ENCODE results near the gene VPS51.

The VPS51 gene

GRCh38 chr11:65125197-65126056 is 29.4 kb downstream of the VPS51 start:
- no peaks in the 10 kb centered on the region for H3K27me3 ChIP-seq (replicated peaks; ENCODE audit: control insufficient read depth, insufficient read depth, low read length)
- H3K4me1 ChIP-seq (ENCODE audit: control insufficient read depth, insufficient read depth, low read length), result peaks cover 14% of the 10 kb centered on the region
- H3K4me3 ChIP-seq (ENCODE audit: low read length), result no peak overlapping the region
- no peak for DNase-seq (ENCODE audit: low read depth)
- H3K36me3 ChIP-seq (ENCODE audit: control insufficient read depth, insufficient read depth, low read length, severe bottlenecking), result peaks cover 67% of the 10 kb centered on the region
- H3K9me3 ChIP-seq (ENCODE audit: control insufficient read depth, low read length), result no peaks in the 10 kb centered on the region
- no peak overlapping the region for H3K9ac ChIP-seq (ENCODE audit: low read length)

- no peak overlapping the region for H3K4me3 ChIP-seq (ENCODE audit: low read length)
- DNase-seq (ENCODE audit: low read depth), result no peak
- H3K9ac ChIP-seq (ENCODE audit: low read length), result no peak overlapping the region
- H3K4me1 ChIP-seq (ENCODE audit: control insufficient read depth, insufficient read depth, low read length), result peaks cover 5% of the 10 kb centered on the region
- H3K36me3 ChIP-seq (ENCODE audit: control insufficient read depth, insufficient read depth, low read length, severe bottlenecking), result peaks cover 71% of the 10 kb centered on the region
- H3K27me3 ChIP-seq (replicated peaks; ENCODE audit: control insufficient read depth, insufficient read depth, low read length), result no peaks in the 10 kb centered on the region
- no peaks in the 10 kb centered on the region for H3K9me3 ChIP-seq (ENCODE audit: control insufficient read depth, low read length)
Measured at GRCh38 chr11:65126624-65127274, 30.7 kb downstream of the VPS51 start.

- no peaks in the 10 kb centered on the region for H3K9me3 ChIP-seq (ENCODE audit: control insufficient read depth, low read length)
- peaks cover 9% of the 10 kb centered on the region for H3K4me1 ChIP-seq (ENCODE audit: control insufficient read depth, insufficient read depth, low read length)
- H3K36me3 ChIP-seq (ENCODE audit: control insufficient read depth, insufficient read depth, low read length, severe bottlenecking), result peaks cover 80% of the 10 kb centered on the region
- no peak overlapping the region for H3K4me3 ChIP-seq (ENCODE audit: low read length)
- no peak overlapping the region for H3K9ac ChIP-seq (ENCODE audit: low read length)
- no peaks in the 10 kb centered on the region for H3K27me3 ChIP-seq (replicated peaks; ENCODE audit: control insufficient read depth, insufficient read depth, low read length)
- no peak for DNase-seq (ENCODE audit: low read depth)
Measured at GRCh38 chr11:65127473-65128181, 31.6 kb downstream of the VPS51 start.

- no peaks in the 10 kb centered on the region for H3K27me3 ChIP-seq (replicated peaks; ENCODE audit: control insufficient read depth, insufficient read depth, low read length)
- DNase-seq (ENCODE audit: low read depth), result no peak
- no peak overlapping the region for H3K9ac ChIP-seq (ENCODE audit: low read length)
- peaks cover 84% of the 10 kb centered on the region for H3K36me3 ChIP-seq (ENCODE audit: control insufficient read depth, insufficient read depth, low read length, severe bottlenecking)
- no peak overlapping the region for H3K4me3 ChIP-seq (ENCODE audit: low read length)
- peaks cover 11% of the 10 kb centered on the region for H3K4me1 ChIP-seq (ENCODE audit: control insufficient read depth, insufficient read depth, low read length)
- no peaks in the 10 kb centered on the region for H3K9me3 ChIP-seq (ENCODE audit: control insufficient read depth, low read length)
Measured at GRCh38 chr11:65128182-65129145, 32.5 kb downstream of the VPS51 start.

- Histone ChIP-seq H3K27me3 (replicated peaks; ENCODE audit: control insufficient read depth, insufficient read depth, low read length) (no peaks in the 10 kb centered on the region), H3K36me3 (ENCODE audit: control insufficient read depth, insufficient read depth, low read length, severe bottlenecking) (peaks cover 80% of the 10 kb centered on the region), H3K9ac (ENCODE audit: low read length) (no peak overlapping the region), H3K4me1 (ENCODE audit: control insufficient read depth, insufficient read depth, low read length) (peaks cover 11% of the 10 kb centered on the region), H3K4me3 (ENCODE audit: low read length) (no peak overlapping the region), H3K9me3 (ENCODE audit: control insufficient read depth, low read length) (no peaks in the 10 kb centered on the region)
- no peak for DNase-seq (ENCODE audit: low read depth)
Measured at GRCh38 chr11:65129649-65130441, 33.8 kb downstream of the VPS51 start.

- Histone ChIP-seq H3K9ac (ENCODE audit: low read length) (no peak overlapping the region), H3K4me1 (ENCODE audit: control insufficient read depth, insufficient read depth, low read length) (peaks cover 16% of the 10 kb centered on the region), H3K9me3 (ENCODE audit: control insufficient read depth, low read length) (no peaks in the 10 kb centered on the region), H3K27me3 (replicated peaks; ENCODE audit: control insufficient read depth, insufficient read depth, low read length) (no peaks in the 10 kb centered on the region), H3K4me3 (ENCODE audit: low read length) (no peak overlapping the region), H3K36me3 (ENCODE audit: control insufficient read depth, insufficient read depth, low read length, severe bottlenecking) (peaks cover 70% of the 10 kb centered on the region)
- no peak for DNase-seq (ENCODE audit: low read depth)
Measured at GRCh38 chr11:65130631-65131416, 34.8 kb downstream of the VPS51 start.

GRCh38 chr11:65131417-65131776 is 35.4 kb downstream of the VPS51 start:
- H3K4me1 ChIP-seq (ENCODE audit: control insufficient read depth, insufficient read depth, low read length), result peaks cover 16% of the 10 kb centered on the region
- peaks cover 65% of the 10 kb centered on the region for H3K36me3 ChIP-seq (ENCODE audit: control insufficient read depth, insufficient read depth, low read length, severe bottlenecking)
- no peak overlapping the region for H3K9ac ChIP-seq (ENCODE audit: low read length)
- H3K27me3 ChIP-seq (replicated peaks; ENCODE audit: control insufficient read depth, insufficient read depth, low read length), result no peaks in the 10 kb centered on the region
- H3K9me3 ChIP-seq (ENCODE audit: control insufficient read depth, low read length), result no peaks in the 10 kb centered on the region
- no peak overlapping the region for H3K4me3 ChIP-seq (ENCODE audit: low read length)
- DNase-seq (ENCODE audit: low read depth), result no peak

GRCh38 chr11:65131895-65132237 is 35.9 kb downstream of the VPS51 start:
- no peak for DNase-seq (ENCODE audit: low read depth)
- Histone ChIP-seq H3K4me1 (ENCODE audit: control insufficient read depth, insufficient read depth, low read length) (peaks cover 16% of the 10 kb centered on the region), H3K9ac (ENCODE audit: low read length) (peak overlapping the region; percentile 32), H3K36me3 (ENCODE audit: control insufficient read depth, insufficient read depth, low read length, severe bottlenecking) (peaks cover 60% of the 10 kb centered on the region), H3K27me3 (replicated peaks; ENCODE audit: control insufficient read depth, insufficient read depth, low read length) (no peaks in the 10 kb centered on the region), H3K4me3 (ENCODE audit: low read length) (no peak overlapping the region), H3K9me3 (ENCODE audit: control insufficient read depth, low read length) (no peaks in the 10 kb centered on the region)

GRCh38 chr11:65132238-65132987 is 36.4 kb downstream of the VPS51 start:
- H3K27me3 ChIP-seq (replicated peaks; ENCODE audit: control insufficient read depth, insufficient read depth, low read length), result no peaks in the 10 kb centered on the region
- no peak for DNase-seq (ENCODE audit: low read depth)
- peaks cover 55% of the 10 kb centered on the region for H3K36me3 ChIP-seq (ENCODE audit: control insufficient read depth, insufficient read depth, low read length, severe bottlenecking)
- peak overlapping the region; percentile 100 for H3K9ac ChIP-seq (ENCODE audit: low read length)
- no peaks in the 10 kb centered on the region for H3K9me3 ChIP-seq (ENCODE audit: control insufficient read depth, low read length)
- H3K4me3 ChIP-seq (ENCODE audit: low read length), result peak overlapping the region; percentile 97
- peaks cover 16% of the 10 kb centered on the region for H3K4me1 ChIP-seq (ENCODE audit: control insufficient read depth, insufficient read depth, low read length)

Data from adipocyte (in vitro differentiated cells).